HepG2 (cell line): ENCODE measurements around the gene ENKUR.

ENCODE experiments used
- CTCF ChIP-seq: sonication (generic); formaldehyde crosslinking; IDR thresholded peaks from 2 replicates; pipeline ENCODE4 v1.5.0; 2020; ENCODE audit warnings: mild to moderate bottlenecking, missing genetic modification reagents, moderate library complexity
- ZBTB8A ChIP-seq: sonication (generic); formaldehyde crosslinking; IDR thresholded peaks from 2 replicates; pipeline ENCODE4 v1.4.0; 2020; ENCODE audit warnings: mild to moderate bottlenecking, low read depth, missing genetic modification reagents, borderline replicate concordance

- TF ChIP-seq CTCF (CRISPR knock-in tag), result no peak
- TF ChIP-seq ZBTB8A, result no peak
Measured at GRCh38 chr10:24984906-24985305, 31.1 kb downstream of the ENKUR start.
